Measurements from ENCODE around the gene PCNX2.

The PCNX2 gene

GRCh38 chr1:233256789-233257188 is 38.7 kb downstream of the PCNX2 start:
- DNase-seq = no peak

GRCh38 chr1:233256191-233256590 is 39.3 kb downstream of the PCNX2 start:
- DNase-seq = no peak

GRCh38 chr1:233255145-233255544 is 40.4 kb downstream of the PCNX2 start:
- no peak for DNase-seq

- no peak for DNase-seq
These were observed 41.6 kb downstream of the PCNX2 start for GRCh38 chr1:233253832-233254331.

GRCh38 chr1:233253231-233253831 is 42.2 kb downstream of the PCNX2 start:
- no peak for DNase-seq

- no peak for DNase-seq
These were observed 43.1 kb downstream of the PCNX2 start for GRCh38 chr1:233252441-233252840.

- DNase-seq = no peak
These were observed 44.3 kb downstream of the PCNX2 start for GRCh38 chr1:233251201-233251720.

- no peak for DNase-seq
These were observed 47.5 kb downstream of the PCNX2 start for GRCh38 chr1:233248014-233248413.

GRCh38 chr1:233246965-233247364 is 48.6 kb downstream of the PCNX2 start:
- no peak for DNase-seq

GRCh38 chr1:233245191-233245765 is 50.2 kb downstream of the PCNX2 start:
- DNase-seq = no peak

- DNase-seq = no peak
These were observed 51.3 kb downstream of the PCNX2 start for GRCh38 chr1:233244183-233244582.

GRCh38 chr1:233242827-233243483 is 52.6 kb downstream of the PCNX2 start:
- no peak for DNase-seq

GRCh38 chr1:233241759-233242158 is 53.8 kb downstream of the PCNX2 start:
- no peak for DNase-seq

GRCh38 chr1:233240829-233241682 is 54.5 kb downstream of the PCNX2 start:
- peak; percentile 3 for DNase-seq

- no peak for DNase-seq
These were observed 55.2 kb downstream of the PCNX2 start for GRCh38 chr1:233240371-233240770.

- no peak for DNase-seq
These were observed 56.6 kb downstream of the PCNX2 start for GRCh38 chr1:233238884-233239431.

- DNase-seq = no peak
These were observed 57.9 kb downstream of the PCNX2 start for GRCh38 chr1:233237647-233238046.

GRCh38 chr1:233233508-233234040 is 62.0 kb downstream of the PCNX2 start:
- DNase-seq = no peak

GRCh38 chr1:233230011-233230410 is 65.5 kb downstream of the PCNX2 start:
- DNase-seq = no peak

- no peak for DNase-seq
These were observed 66.2 kb downstream of the PCNX2 start for GRCh38 chr1:233229288-233229687.

- DNase-seq = no peak
These were observed 67.5 kb downstream of the PCNX2 start for GRCh38 chr1:233227930-233228465.

GRCh38 chr1:233224311-233224710 is 71.2 kb downstream of the PCNX2 start:
- DNase-seq = no peak
